Vagina (tissue), 2 donors: ENCODE data around the gene RERGL. TPM values are rescaled to one million over a fixed set of nuclear protein-coding genes. Genes with fewer than 3 reads are reported as not detected.
"Not testable (repeated sequence)": the region's sequence is repeated elsewhere in the genome, so short reads cannot be mapped to it uniquely, and the experiment has no call there.

Source experiments
- DNase-seq, 2 donors: peaks; one replicate each; pipeline ENCODE4 v3.0.0-alpha.2; 2017; ENCODE audit errors: extremely low spot score in 2 of 2
- H3K27ac ChIP-seq: fragments of 200-600 bp; sonication (generic); one replicate; pipeline ENCODE4 v1.5.1; 2019
- H3K27me3 ChIP-seq: fragments of 200-600 bp; sonication (generic); one replicate; pipeline ENCODE4 v1.5.1; 2019
- H3K36me3 ChIP-seq, 2 donors: fragments of 200-600 bp; sonication (generic); one replicate each; pipeline ENCODE4 v1.5.1; 2017 to 2019
- H3K4me1 ChIP-seq: fragments of 200-600 bp; sonication (generic); one replicate; pipeline ENCODE4 v1.5.1; 2019
- H3K4me3 ChIP-seq, 2 donors: fragments of 200-600 bp; sonication (generic); 1 replicate in 1 of 2; 2 replicates in 1 of 2; pipeline ENCODE4 v1.5.1; 2016 to 2019
- H3K9me3 ChIP-seq: fragments of 200-600 bp; sonication (generic); one replicate; pipeline ENCODE4 v1.5.1; 2019
- CTCF ChIP-seq, 3 experiments: fragments of 450-650 bp in 2 of 3; fragments of 200-600 bp in 1 of 3; sonication (generic) in 1 of 3; IDR thresholded peaks; one replicate each; pipeline ENCODE4 v1.5.1; 2017 to 2019; ENCODE audit warnings: antibody characterized with exemption in 3 of 3, mild to moderate bottlenecking in 2 of 3, moderate library complexity in 2 of 3
- POLR2A ChIP-seq, 2 donors: fragments of 450-650 bp; IDR thresholded peaks; one replicate each; pipeline ENCODE4 v1.6.1; 2017; ENCODE audit warnings: antibody characterized with exemption in 2 of 2, mild to moderate bottlenecking in 2 of 2, moderate library complexity in 2 of 2
- POLR2AphosphoS5 ChIP-seq, 2 donors: sonication (generic); formaldehyde crosslinking; IDR thresholded peaks; one replicate each; pipeline ENCODE4 v1.9.0; 2017; ENCODE audit warnings: antibody characterized with exemption in 2 of 2, mild to moderate bottlenecking in 2 of 2, low read depth in 1 of 2; ENCODE audit not compliant: insufficient read depth in 1 of 2
- intact Hi-C: fragments of 100-400 bp; cut with DNase I; formaldehyde crosslinking; loops from one replicate; pipeline ENCODE4 v1.15.1; 2023
- total RNA-seq: library from RNA; depleted of rRNA; stranded (reverse); fragments of >200 nt; gene quantifications from one replicate; pipeline ENCODE4 v1.2.3, GENCODE V29; 2016

The RERGL gene
- total RNA-seq, 1 donor from 2014 or later = 1.2 TPM

GRCh38 chr12:18045446-18045992 lies 44.5 kb downstream of the RERGL start:
- H3K4me1 ChIP-seq = no peaks in the 10 kb centered on the region
- DNase-seq = no peak
- intact Hi-C loops = no loop called here
- no peaks in the 10 kb centered on the region for H3K36me3 ChIP-seq
- no peaks in the 10 kb centered on the region for H3K9me3 ChIP-seq
- TF ChIP-seq POLR2A (IDR thresholded peaks at IDR 0.05) (no peak), POLR2AphosphoS5 (IDR thresholded peaks at IDR 0.05; ENCODE audit: insufficient read depth in 1 of 2, low read depth in 1 of 2) (no peak), CTCF (IDR thresholded peaks at IDR 0.05) (no peak)
- H3K27ac ChIP-seq = no peak overlapping the region
- H3K4me3 ChIP-seq = no peak overlapping the region
- H3K27me3 ChIP-seq = no peaks in the 10 kb centered on the region

DNA sequence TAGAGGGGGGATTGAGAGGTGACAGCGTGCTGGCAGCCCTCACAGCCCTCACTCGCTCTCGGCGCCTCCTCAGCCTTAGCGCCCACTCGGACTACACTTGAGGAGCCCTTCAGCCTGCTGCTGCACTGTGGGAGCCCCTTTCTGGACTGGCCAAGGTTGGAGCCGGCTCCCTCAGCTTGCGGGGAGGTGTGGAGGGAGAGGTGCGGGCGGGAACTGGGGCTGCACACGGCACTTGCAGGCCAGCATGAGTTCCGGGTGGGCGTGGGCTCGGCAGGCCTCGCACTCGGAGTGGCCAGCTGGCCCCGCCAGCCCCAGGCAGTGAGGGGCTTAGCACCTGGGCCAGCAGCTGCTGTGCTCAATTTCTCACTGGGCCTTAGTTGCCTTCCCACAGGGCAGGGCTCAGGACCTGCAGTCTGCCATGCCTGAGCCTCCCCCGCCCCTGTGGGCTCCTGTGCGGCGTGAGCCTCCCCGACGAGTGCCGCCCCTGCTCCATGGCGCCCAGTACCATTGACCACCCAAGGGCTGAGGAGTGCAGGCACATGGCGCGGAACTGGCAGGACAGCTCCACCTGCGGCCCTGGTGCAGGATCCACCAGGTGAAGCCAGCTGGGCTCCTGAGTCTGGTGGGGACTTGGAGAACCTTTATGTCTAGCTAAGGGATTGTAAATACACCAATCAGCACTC lies 49.8 kb downstream of the RERGL start:
- H3K4me3 ChIP-seq, H3K4me1 ChIP-seq, H3K9me3 ChIP-seq, H3K36me3 ChIP-seq, intact Hi-C loops, DNase-seq, H3K27ac ChIP-seq, H3K27me3 ChIP-seq: not testable (repeated sequence)

Other genes with a start within 250 kb of the RERGL start
- 1.7 TPM for gene PIK3C2G, start 171.3 kb upstream of the RERGL start, total RNA-seq